Measurements from ENCODE around the gene RNF133.

DNA sequence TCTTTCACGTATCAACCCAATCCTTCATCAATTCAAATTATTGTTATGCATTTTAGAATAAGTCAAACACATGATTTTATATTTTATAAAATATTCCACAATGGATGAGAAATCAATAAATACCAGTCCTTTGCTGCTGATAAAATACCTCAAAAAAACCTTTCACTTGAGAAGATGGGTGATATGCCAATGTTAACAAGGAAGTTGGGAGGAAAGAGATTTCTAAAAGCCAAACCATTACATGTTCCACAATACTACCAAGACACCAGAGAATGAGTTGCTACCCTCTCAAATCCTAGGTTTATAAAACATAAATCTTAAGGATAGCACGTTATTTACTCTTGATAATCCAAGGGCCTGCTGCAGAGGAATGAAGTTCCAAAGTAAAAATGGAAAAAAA lies 14.4 kb downstream of the RNF133 start:
- TF ChIP-seq CTCF (conservative IDR thresholded peaks at IDR 0.05) (no peak), EZH2 (IDR thresholded peaks at IDR 0.05; ENCODE audit: low read depth) (no peak)

All from PC-9 (cell line).